Activated CD8-positive, alpha-beta memory T cell treated with anti-CD3 and anti-CD28 coated beads for 1 hour (primary cell): ENCODE data around the gene SLC26A1.
"Not testable (repeated sequence)": the region's sequence is repeated elsewhere in the genome, so short reads cannot be mapped to it uniquely, and the experiment has no call there.

ENCODE experiments used
- DNase-seq, 2 donors: peaks; one replicate each; pipeline ENCODE4 v3.0.0-alpha.2; 2020; ENCODE audit warnings: low read depth in 1 of 2; ENCODE audit errors: extremely low read depth in 1 of 2

The SLC26A1 gene

GRCh38 chr4:986879-987623 is 6.2 kb downstream of the SLC26A1 start, which contains the start of gene IDUA:
TSS of gene IDUA (plus strand) at chr4:987044. CDS start at chr4:987085, 41 bp downstream.
- DNase-seq, result peak; percentile 61 to 82

DNA sequence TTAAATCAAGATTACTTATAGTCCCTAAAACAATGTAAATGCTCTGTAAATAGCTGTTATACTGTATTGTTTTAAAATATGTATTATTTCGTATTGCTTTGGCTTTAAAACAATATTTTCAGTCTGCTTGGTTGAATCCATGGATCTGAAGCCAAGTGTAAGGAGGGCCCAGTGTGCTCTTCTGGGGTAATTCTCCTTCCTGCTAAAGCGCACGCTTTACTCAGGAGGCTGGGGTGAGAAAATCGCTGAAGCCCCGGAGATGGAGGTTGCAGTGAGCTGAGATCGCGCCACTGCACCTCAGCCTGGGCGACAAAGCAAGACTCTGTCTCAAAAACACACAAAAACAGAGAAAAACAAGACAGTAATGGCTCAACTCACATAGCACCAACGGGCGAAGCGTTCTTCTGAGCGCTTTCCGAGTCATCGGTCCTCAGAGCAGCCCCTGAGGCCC is 6.8 kb downstream of the SLC26A1 start:
- DNase-seq, result no peak

- DNase-seq, result peak in 1 of 2 donors; percentile 57
These were observed 7.9 kb downstream of the SLC26A1 start for GRCh38 chr4:985123-985830.

DNA sequence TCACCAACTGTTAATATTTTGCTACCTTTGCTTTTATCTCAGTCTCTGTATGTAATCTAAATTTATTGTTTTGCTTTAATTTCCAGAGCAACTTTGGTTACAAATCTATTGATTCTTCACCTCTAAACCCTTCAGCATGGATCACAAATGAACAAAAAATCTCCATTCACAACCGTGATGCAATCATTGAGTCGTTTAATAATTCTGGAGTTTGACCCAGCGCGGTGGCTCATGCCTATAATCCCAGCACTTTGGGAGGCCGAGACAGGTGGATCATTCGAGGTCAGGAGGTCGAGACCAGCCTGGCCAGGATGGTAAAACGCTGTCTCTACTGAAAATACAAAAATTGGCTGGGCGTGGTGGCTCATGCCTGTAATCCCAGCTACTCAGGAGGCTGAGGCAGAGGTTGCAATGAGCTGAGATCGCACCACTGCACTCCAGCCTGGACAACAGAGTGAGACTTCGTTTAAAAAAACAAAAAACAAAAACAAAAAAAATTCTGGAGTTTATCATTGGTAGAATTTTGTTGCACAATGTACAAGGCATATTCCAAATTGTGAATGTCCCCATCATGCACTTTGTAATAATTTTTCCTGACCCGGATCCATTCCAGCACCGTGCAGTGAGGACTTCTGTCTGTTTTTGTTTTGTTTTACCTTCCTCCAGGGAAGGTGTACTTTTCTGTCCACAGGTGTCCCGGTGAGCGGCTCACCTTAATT is 8.7 kb downstream of the SLC26A1 start:
- no peak for DNase-seq

- no peak for DNase-seq
These were observed 10.4 kb downstream of the SLC26A1 start for GRCh38 chr4:982814-983213.

- no peak for DNase-seq
These were observed 10.9 kb downstream of the SLC26A1 start for GRCh38 chr4:982291-982690.

DNA sequence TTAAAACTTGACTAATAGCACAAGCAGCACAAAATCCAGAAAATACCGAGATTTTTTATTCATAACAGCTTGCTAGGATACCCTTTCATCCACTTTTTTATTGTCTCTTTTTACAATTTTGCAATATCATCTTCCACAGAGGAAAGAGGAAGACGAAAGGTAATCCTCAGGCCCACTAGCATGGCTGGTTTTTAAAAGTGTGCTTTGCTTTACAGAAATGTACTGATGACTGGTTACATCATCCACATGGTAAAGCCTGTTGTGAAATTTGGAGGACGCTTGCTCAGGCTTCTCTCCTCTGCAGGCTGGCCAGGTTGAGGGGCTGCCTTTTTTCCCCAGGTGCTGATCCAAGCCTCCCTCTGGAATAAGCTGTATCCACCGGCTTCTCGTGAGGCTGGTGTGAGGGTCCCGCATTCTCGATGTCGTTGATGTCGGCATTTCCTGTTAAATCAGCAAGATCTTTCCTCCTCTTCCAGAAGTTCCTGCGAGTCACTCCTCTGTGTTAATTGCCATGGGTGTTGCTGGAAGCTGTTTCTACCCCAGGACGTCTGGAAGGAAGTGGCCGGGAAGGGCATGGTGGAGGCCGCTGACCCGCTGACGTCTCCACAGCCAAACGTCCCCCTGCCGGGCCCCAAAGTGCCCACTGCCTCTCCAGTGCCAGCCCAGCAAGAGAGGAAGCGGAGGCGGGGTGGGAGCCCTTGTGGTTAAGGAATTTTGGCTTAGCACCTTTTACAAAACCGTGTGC is 14.1 kb downstream of the SLC26A1 start:
- no peak for DNase-seq

DNA sequence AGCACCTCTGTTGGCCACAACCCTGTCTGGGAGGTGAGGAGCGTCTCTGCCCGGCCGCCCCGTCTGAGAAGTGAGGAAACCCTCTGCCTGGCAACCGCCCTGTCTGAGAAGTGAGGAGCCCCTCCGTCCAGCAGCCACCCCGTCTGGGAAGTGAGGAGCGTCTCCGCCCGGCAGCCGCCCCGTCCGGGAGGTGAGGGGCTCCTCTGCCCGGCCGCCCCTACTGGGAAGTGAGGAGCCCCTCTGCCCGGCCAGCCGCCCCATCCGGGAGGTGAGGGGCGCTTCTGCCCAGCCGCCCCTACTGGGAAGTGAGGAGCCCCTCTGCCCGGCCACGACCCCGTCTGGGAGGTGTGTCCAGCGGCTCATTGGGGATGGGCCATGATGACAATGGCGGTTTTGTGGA is 17.2 kb downstream of the SLC26A1 start:
- DNase-seq, result not testable (repeated sequence)

DNA sequence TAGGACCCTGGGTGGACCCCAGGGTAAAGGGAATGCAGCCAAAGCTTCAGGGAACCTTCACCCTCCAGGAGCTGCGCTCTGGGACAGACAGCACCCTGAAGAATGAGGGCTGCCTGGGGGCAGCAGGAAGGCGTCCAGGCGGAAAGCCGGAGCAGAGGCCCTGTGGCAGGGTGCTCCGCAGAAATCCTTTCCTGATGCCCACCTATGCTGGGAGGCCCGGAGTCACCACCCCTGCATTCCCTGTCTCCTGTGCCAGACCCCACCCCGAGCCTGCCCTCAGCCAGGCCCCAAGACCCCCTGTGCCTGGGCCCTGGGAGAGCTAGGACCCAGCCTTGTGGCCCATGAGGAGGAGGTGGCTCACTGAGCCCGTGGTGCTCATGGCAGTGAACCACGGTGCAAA is 18.5 kb downstream of the SLC26A1 start:
- no peak for DNase-seq

DNA sequence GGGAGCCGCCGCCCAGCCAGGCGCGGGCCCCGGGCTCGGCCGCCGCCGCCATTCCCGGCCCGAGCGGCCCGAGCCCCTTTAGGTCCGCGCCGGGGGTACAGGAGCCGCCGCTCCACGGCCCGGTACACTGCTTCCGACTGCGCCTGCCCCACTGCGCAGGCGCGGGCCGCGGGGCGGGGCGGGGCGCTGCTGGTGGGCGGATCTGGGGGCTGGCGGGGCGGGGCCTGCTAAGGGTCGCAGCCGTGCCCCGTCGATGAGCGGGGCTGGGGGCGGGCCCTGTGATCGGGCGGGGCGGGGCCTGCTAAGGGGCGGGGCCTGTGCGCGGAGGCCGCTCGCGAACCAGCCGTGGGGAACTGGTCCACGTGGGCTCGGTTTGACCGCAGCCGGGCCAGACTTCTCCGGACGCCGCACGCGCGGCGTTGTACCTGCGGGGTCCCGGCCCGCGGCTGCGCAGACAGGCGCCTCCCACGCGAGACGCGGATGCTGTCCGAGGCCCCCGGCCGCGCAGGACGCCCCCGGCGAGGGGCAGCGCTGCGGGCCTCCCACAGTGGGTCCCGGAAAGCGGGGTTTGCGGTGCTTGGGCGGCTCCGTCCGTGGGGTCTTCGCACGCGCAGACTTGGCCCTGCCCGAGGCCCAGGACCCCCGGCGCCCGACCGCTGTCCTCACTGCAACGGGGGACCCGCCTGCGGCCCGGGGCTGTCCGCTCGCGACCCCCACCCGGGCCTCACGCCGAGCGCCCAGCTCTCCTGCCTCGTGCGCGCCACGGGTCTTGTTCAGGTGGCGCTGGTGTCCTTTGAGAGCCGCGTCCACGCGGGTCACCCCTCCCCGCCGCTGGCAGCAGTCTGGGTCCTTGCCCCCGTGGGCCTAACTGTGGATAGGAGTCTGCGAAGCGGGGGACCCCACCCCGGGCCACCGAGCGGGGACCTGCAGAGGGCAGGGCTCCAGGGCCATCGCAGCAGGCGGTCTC is 19.5 kb downstream of the SLC26A1 start, which contains the start of gene DGKQ:
Gene DGKQ (minus strand): TSS at position 139 of the 967 bp plus-strand sequence. CDS start 87 bp downstream, at position 52.
- DNase-seq, result peak; percentile 59 to 88

GRCh38 chr4:972651-973424 is 20.4 kb downstream of the SLC26A1 start:
- DNase-seq, result peak; percentile 25 to 49

GRCh38 chr4:971666-972500 is 21.3 kb downstream of the SLC26A1 start:
- DNase-seq, result no peak

DNA sequence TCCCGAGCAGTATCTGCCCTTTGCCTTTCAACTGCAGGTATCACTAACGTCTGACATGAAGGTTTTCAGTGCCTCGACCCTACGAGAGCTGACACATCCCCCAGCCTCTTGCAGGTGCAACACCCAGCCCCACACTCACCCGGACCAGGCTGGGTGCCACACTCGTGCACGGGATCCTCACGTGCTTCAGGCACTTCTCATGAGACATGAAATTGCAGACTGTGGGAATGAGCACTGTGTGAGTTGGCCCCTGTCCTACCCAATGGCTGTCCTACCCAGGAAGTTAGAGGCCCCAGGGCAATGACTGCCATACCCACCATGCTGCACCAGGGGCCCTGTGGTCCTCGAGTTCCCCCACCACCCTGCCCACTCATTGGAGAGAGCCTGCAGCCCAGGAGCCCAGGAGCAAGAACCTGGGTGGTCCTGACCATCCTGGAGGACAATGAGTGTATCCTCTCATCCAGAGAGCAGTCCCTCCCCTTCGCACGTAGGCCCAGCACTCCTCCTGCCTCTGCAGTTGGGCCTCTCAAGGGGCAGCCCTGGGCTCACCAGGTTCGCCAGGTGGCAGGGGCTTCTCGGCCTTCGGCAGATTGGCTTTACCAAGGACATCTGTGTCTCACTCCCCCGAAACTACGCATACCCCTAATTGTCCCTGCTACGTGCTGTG is 22.2 kb downstream of the SLC26A1 start:
- no peak for DNase-seq

DNA sequence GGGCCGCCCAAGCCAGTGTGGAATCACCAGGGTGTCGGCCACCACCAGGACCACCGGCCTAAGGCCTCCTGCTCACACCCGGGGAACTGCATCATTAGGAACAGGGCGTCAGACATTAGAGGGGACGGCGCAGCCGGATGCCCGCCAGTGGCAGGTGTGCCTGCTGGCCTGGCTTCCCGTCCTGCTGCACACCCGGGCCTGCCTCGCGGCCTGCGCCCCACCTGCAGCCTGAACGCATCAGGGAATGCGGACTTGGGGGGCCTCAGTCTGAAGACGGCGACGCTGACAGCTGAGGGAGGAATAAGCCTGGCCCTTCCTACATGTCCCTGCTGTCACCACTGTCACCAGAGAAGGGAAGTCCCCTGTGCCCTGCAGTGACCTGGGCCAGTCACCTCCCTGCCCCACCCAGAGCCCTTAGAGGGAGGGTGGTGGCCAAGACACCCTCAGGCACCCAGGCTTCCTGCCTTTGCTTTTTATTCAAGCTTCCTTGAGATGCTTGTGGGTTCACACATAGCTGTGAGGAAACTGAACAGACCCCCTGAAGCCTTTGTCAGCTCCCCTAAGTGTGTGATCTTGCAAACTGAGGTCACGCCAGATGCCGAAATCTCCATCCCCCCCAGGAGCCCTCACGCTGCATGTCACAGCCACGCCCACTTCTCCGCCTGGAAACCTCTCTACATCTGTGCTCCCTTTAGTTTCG is 23.0 kb downstream of the SLC26A1 start:
- DNase-seq, result peak in 1 of 2 donors; percentile 48

DNA sequence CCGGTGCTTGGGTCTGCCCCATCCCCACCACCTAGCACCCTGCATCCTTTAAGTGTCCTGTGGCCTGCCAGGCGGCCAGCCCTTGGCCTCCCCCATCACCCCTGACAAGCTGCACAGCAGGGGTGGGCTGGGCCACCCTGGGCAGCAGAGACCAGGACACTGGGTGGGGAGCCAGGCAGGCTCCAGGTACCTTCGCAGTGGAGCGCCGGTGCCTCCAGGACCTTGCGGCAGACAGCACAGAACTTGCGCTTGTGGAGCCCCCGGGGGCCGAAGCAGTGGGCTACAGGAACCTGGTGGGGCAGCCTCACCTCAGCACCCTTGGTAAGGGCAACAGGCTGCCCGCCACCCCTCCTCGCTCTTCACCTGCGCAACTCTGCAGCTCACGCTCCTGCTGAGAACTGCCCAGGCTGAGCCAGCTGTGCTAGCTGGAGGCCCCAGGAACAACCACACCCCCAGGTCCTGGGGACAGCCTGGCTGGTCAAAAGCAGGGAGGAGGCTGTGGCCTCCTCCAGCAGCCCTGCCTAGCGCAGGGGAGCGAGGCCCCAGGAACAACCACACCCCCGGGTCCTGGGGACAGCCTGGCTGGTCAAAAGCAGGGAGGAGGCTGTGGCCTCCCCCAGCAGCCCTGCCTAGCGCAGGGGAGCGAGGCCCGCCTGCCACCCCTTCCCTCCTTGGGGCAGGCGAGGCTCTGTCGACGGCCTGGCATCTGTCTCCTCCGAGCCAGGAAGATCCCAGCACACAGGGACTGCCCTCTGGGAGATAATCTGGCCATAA is 24.4 kb downstream of the SLC26A1 start:
- no peak for DNase-seq

GRCh38 chr4:968221-968620 is 25.0 kb downstream of the SLC26A1 start:
- no peak for DNase-seq
